ENCODE data around the gene SLC6A6. TPM values are rescaled to one million over a fixed set of nuclear protein-coding genes. Genes with fewer than 3 reads are reported as not detected.
"Not testable (repeated sequence)": the region's sequence is repeated elsewhere in the genome, so short reads cannot be mapped to it uniquely, and the experiment has no call there.

Gene SLC6A6
- total and polyA plus RNA-seq, 8 donors: 2.1 to 11.6 (median 3.4) TPM

GRCh38 chr3:14512281-14512941 lies 110.0 kb downstream of the SLC6A6 start:
- Histone ChIP-seq H3K4me1 (no peaks in the 10 kb centered on the region), H3K4me3 (no peak overlapping the region), H3K36me3 (no peaks in the 10 kb centered on the region), H3K27ac (no peak overlapping the region), H3K27me3 (no peaks in the 10 kb centered on the region), H3K9me3 (no peaks in the 10 kb centered on the region)
- FAIRE-seq: no peak
- 77 to 81% methylated on average over 19 of the region's 19 CpGs for WGBS, 2 donors
- no peak for DNase-seq
- intact Hi-C loops (cut with DNase I): loop anchor here in 2 of 3 donors (5.0 kb wide), 2 partner anchors 400 to 405 kb away; no protein-coding TSS in a partner anchor
- no peak for ATAC-seq
- TF ChIP-seq, protein P1, sequence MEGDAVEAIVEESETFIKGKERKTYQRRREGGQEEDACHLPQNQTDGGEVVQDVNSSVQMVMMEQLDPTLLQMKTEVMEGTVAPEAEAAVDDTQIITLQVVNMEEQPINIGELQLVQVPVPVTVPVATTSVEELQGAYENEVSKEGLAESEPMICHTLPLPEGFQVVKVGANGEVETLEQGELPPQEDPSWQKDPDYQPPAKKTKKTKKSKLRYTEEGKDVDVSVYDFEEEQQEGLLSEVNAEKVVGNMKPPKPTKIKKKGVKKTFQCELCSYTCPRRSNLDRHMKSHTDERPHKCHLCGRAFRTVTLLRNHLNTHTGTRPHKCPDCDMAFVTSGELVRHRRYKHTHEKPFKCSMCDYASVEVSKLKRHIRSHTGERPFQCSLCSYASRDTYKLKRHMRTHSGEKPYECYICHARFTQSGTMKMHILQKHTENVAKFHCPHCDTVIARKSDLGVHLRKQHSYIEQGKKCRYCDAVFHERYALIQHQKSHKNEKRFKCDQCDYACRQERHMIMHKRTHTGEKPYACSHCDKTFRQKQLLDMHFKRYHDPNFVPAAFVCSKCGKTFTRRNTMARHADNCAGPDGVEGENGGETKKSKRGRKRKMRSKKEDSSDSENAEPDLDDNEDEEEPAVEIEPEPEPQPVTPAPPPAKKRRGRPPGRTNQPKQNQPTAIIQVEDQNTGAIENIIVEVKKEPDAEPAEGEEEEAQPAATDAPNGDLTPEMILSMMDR (IDR thresholded peaks at IDR 0.05): no peak

DNA sequence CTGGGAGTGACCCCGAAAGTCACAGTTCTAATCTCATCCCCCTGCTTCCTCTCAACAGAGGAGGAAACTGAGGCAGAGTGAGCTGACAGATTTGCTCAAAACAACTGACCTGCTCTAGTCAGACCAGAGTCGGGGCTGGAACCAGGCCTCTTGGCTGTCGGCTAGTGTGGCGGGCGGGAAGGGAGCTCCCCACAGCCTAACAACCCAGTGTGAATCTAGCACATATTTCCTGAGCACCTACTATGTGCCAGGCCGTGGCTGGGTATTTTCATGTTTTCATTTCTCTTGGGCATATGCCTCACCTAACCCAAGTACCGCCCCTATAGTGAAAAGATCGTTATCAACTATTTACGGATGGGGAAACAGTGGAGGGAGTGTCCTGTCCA lies 110.5 kb downstream of the SLC6A6 start:
- WGBS, 2 donors: 72 to 73% methylated on average over 9 of the region's 9 CpGs
- Histone ChIP-seq H3K4me1 (no peaks in the 10 kb centered on the region), H3K9me3 (no peaks in the 10 kb centered on the region), H3K36me3 (no peaks in the 10 kb centered on the region), H3K4me3 (no peak overlapping the region), H3K27ac (no peak overlapping the region), H3K27me3 (no peaks in the 10 kb centered on the region)
- intact Hi-C loops (cut with DNase I): loop anchor here in 2 of 3 donors (5.0 kb wide), 2 partner anchors 399 to 404 kb away; no protein-coding TSS in a partner anchor
- no peak for ATAC-seq
- no peak for DNase-seq
- TF ChIP-seq, protein P1 (IDR thresholded peaks at IDR 0.05): no peak
- no peak for FAIRE-seq

- TF ChIP-seq, protein P1 (IDR thresholded peaks at IDR 0.05): no peak
- 54 to 62% methylated on average over 14 to 18 of the region's 18 CpGs for WGBS, 2 donors
- Histone ChIP-seq H3K27ac (no peak overlapping the region), H3K36me3 (no peaks in the 10 kb centered on the region), H3K4me1 (no peaks in the 10 kb centered on the region), H3K9me3 (no peaks in the 10 kb centered on the region), H3K4me3 (no peak overlapping the region), H3K27me3 (no peaks in the 10 kb centered on the region)
- ATAC-seq: no peak
- intact Hi-C loops (cut with DNase I): loop anchor here in 2 of 3 donors (5.0 kb wide), 2 partner anchors 399 to 404 kb away; no protein-coding TSS in a partner anchor
- DNase-seq: peak in 1 of 6 donors; percentile 63
- FAIRE-seq: no peak
These were observed 111.3 kb downstream of the SLC6A6 start for GRCh38 chr3:14513566-14514322.

DNA sequence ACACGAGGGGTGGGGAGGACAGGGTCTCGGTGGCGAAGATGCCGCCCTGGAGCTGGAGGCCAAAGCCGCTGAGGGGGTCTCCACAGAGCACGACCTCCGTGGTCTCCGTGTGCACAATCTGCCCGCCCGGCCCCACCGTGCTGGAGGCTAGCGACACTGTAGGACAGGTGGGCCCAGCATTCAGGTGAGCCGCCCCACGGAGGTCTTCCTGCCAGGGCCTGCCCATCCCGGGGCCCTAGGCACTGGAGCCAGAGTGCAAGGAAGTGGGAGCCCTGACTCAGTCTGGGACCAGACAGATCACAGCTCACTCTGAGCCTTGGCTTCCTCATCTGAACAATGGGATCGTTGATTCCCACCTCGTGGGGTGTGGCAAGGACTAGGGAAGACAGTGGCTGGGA lies 111.9 kb downstream of the SLC6A6 start:
- FAIRE-seq (no peak), ATAC-seq (no peak), DNase-seq (peak in 1 of 6 donors; percentile 56)
- Histone ChIP-seq H3K27ac (no peak overlapping the region), H3K4me3 (no peak overlapping the region), H3K27me3 (no peaks in the 10 kb centered on the region), H3K4me1 (no peaks in the 10 kb centered on the region), H3K36me3 (no peaks in the 10 kb centered on the region), H3K9me3 (no peaks in the 10 kb centered on the region)
- TF ChIP-seq, protein P1 (IDR thresholded peaks at IDR 0.05): no peak
- WGBS, 2 donors: 80 to 90% methylated on average over 17 of the region's 17 CpGs
- intact Hi-C loops (cut with DNase I): loop anchor here in 2 of 3 donors (5.0 kb wide), 2 partner anchors 398 to 403 kb away; no protein-coding TSS in a partner anchor

GRCh38 chr3:14515526-14515925 lies 113.1 kb downstream of the SLC6A6 start:
- H3K4me3 ChIP-seq; H3K27ac ChIP-seq; H3K9me3 ChIP-seq; intact Hi-C loops (cut with DNase I); H3K4me1 ChIP-seq; H3K27me3 ChIP-seq; ATAC-seq; DNase-seq; H3K36me3 ChIP-seq; FAIRE-seq: not testable (repeated sequence)
- WGBS, 2 donors: 93 to 94% methylated on average over 11 of the region's 11 CpGs

Measured in pancreas (tissue), 10 donors.